Activated CD8-positive, alpha-beta T cell treated with anti-CD3 and anti-CD28 coated beads for 36 hours (primary cell): ENCODE measurements around the gene CD80. TPM values are rescaled to one million over a fixed set of nuclear protein-coding genes. Genes with fewer than 3 reads are reported as not detected.

Source experiments
- ATAC-seq: fragments of 200-7000 bp; cut with Tn5 transposase; one replicate; pipeline ENCODE4 v1.10.0; 2021; ENCODE audit warnings: mild to moderate bottlenecking, moderate library complexity
- CTCF ChIA-PET: fragments of 350-600 bp; sonication (Branson Sonifier 250); formaldehyde crosslinking; loops from one replicate; lab custom pipeline; 2021; ENCODE audit warnings: antibody characterized with exemption; lab: Charles Lee
- POLR2A ChIA-PET: fragments of 350-600 bp; sonication (Branson Sonifier 250); formaldehyde crosslinking; loops from one replicate; lab custom pipeline; 2021; ENCODE audit warnings: antibody characterized with exemption; lab: Charles Lee
- DNase-seq: peaks from one replicate; pipeline ENCODE4 v3.0.0-alpha.2; 2020
- H3K27ac Mint-ChIP-seq: one replicate; pipeline ENCODE4 v1.8.0; 2021; ENCODE audit warnings: mild to moderate bottlenecking, mixed read lengths
- H3K27me3 Mint-ChIP-seq: one replicate; pipeline ENCODE4 v1.8.0; 2021; ENCODE audit warnings: mixed read lengths
- H3K36me3 Mint-ChIP-seq: one replicate; pipeline ENCODE4 v1.8.0; 2021; ENCODE audit warnings: low read depth, mixed read lengths
- H3K4me1 Mint-ChIP-seq: one replicate; pipeline ENCODE4 v1.8.0; 2021; ENCODE audit warnings: low read depth, mixed read lengths
- H3K4me3 Mint-ChIP-seq: one replicate; pipeline ENCODE4 v1.8.0; 2021; ENCODE audit warnings: mild to moderate bottlenecking, moderate library complexity, mixed read lengths
- H3K9me3 Mint-ChIP-seq: one replicate; pipeline ENCODE4 v1.8.0; 2021; ENCODE audit warnings: mixed read lengths
- intact Hi-C: fragments of 100-400 bp; cut with micrococcal nuclease; formaldehyde crosslinking; loops from one replicate; pipeline ENCODE4 v1.10.0; 2022
- total RNA-seq, 2 experiments: library from RNA; stranded (reverse); gene quantifications; one replicate each; pipeline ENCODE4 v1.2.3, GENCODE V29; 2021
- TF ChIP-seq, protein P1 (sequence below): fragments of 200-600 bp; IDR thresholded peaks from one replicate; pipeline ENCODE4 v1.8.0; 2022; ENCODE audit warnings: antibody characterized with exemption, mild to moderate bottlenecking

The CD80 gene
- total RNA-seq, 2 experiments from 2014 or later: 7.1 to 10.2 TPM

GRCh38 chr3:119481079-119481478 lies 78.3 kb downstream of the CD80 start:
- TF ChIP-seq, protein P1, sequence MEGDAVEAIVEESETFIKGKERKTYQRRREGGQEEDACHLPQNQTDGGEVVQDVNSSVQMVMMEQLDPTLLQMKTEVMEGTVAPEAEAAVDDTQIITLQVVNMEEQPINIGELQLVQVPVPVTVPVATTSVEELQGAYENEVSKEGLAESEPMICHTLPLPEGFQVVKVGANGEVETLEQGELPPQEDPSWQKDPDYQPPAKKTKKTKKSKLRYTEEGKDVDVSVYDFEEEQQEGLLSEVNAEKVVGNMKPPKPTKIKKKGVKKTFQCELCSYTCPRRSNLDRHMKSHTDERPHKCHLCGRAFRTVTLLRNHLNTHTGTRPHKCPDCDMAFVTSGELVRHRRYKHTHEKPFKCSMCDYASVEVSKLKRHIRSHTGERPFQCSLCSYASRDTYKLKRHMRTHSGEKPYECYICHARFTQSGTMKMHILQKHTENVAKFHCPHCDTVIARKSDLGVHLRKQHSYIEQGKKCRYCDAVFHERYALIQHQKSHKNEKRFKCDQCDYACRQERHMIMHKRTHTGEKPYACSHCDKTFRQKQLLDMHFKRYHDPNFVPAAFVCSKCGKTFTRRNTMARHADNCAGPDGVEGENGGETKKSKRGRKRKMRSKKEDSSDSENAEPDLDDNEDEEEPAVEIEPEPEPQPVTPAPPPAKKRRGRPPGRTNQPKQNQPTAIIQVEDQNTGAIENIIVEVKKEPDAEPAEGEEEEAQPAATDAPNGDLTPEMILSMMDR: no peak
- H3K4me3 Mint-ChIP-seq: no peak overlapping the region
- H3K9me3 Mint-ChIP-seq: no peaks in the 10 kb centered on the region
- ChIA-PET POLR2A (interaction anchor here (1.1 kb wide), 1 partner anchor 17 kb away, joined by 3 read pairs; no protein-coding TSS in a partner anchor), CTCF (no interaction called here)
- no peak overlapping the region for H3K27ac Mint-ChIP-seq
- peaks cover 21% of the 10 kb centered on the region for H3K36me3 Mint-ChIP-seq
- no peaks in the 10 kb centered on the region for H3K27me3 Mint-ChIP-seq
- H3K4me1 Mint-ChIP-seq: no peaks in the 10 kb centered on the region
- intact Hi-C loops: no loop called here
- no peak for DNase-seq
- no peak for ATAC-seq

Other genes starting within 250 kb of the CD80 start
- gene TMEM39A, start 96.0 kb downstream of the CD80 start, total RNA-seq: 10 to 100 TPM; 26.0 to 30.7 TPM
- gene POGLUT1, start 90.7 kb downstream of the CD80 start, total RNA-seq: 10 to 100 TPM; 16.0 to 16.8 TPM
- 100 to 1,000 TPM; 105 TPM for gene TIMMDC1, start 61.1 kb downstream of the CD80 start, total RNA-seq
- gene ADPRH, start 19.9 kb upstream of the CD80 start, total RNA-seq: 1 to 10 TPM; 5.7 to 5.9 TPM
- not detected for gene PLA1A, start 38.3 kb upstream of the CD80 start, total RNA-seq
- gene POPDC2, start 101.0 kb upstream of the CD80 start, total RNA-seq: 1 to 10 TPM; 1.3 to 2.1 TPM
- 10 to 100 TPM; 83.6 to 86.7 TPM for gene COX17, start 117.8 kb upstream of the CD80 start, total RNA-seq
- gene CFAP91, start 143.4 kb upstream of the CD80 start, total RNA-seq: not detected
- 1 to 10 TPM in 1 of 2 experiments, under 1 TPM in 1; 0.70 to 1.0 TPM for gene NR1I2, start 222.5 kb upstream of the CD80 start, total RNA-seq